DND-41 (cell line): ENCODE data around the gene RAB26.
"Not testable (repeated sequence)": the region's sequence is repeated elsewhere in the genome, so short reads cannot be mapped to it uniquely, and the experiment has no call there.

Experiments used
- ATAC-seq: fragments of 200-7000 bp; cut with Tn5 transposase; 3 replicates; pipeline ENCODE4 v1.9.1; 2021; ENCODE audit warnings: low read depth; ENCODE audit not compliant: insufficient read depth
- DNase-seq: peaks from one replicate; pipeline ENCODE4 v3.0.0-alpha.2; 2020
- H2AFZ ChIP-seq: 2 replicates; pipeline ENCODE4 v1.6.0; 2012; ENCODE audit warnings: low read depth, low read length
- H3K27ac ChIP-seq: 2 replicates; pipeline ENCODE4 v1.5.1; 2012; ENCODE audit warnings: low read length, inconsistent platforms
- H3K27me3 ChIP-seq: fragments of 200-600 bp; sonication (generic); 2 replicates; pipeline ENCODE4 v1.6.0; 2012; ENCODE audit warnings: low read length, mild to moderate bottlenecking, inconsistent platforms; ENCODE audit not compliant: insufficient read depth, poor library complexity
- H3K36me3 ChIP-seq: 2 replicates; pipeline ENCODE4 v1.5.1; 2012; ENCODE audit warnings: low read length, inconsistent platforms; ENCODE audit not compliant: insufficient read depth
- H3K4me1 ChIP-seq: 2 replicates; pipeline ENCODE4 v1.5.1; 2012; ENCODE audit warnings: mild to moderate bottlenecking, low read length; ENCODE audit not compliant: insufficient read depth
- H3K4me2 ChIP-seq: 2 replicates; pipeline ENCODE4 v1.6.0; 2012; ENCODE audit warnings: mild to moderate bottlenecking, moderate library complexity, low read length, inconsistent platforms; ENCODE audit not compliant: insufficient read depth
- H3K4me3 ChIP-seq, 2 experiments: fragments of 200-600 bp in 1 of 2; shearing (Covaris generic) in 1 of 2; 2 replicates each; pipeline ENCODE4 v1.5.1; 2012 to 2016; ENCODE audit warnings: inconsistent platforms in 2 of 2, low read length in 2 of 2, mild to moderate bottlenecking in 2 of 2, low read depth in 1 of 2, moderate library complexity in 1 of 2
- H3K79me2 ChIP-seq: 2 replicates; pipeline ENCODE4 v1.6.0; 2012; ENCODE audit warnings: low read length, inconsistent platforms; ENCODE audit not compliant: insufficient read depth
- H3K9ac ChIP-seq: 2 replicates; pipeline ENCODE4 v1.6.0; 2012; ENCODE audit warnings: low read depth, mild to moderate bottlenecking, inconsistent platforms, low read length, moderate library complexity
- H3K9me3 ChIP-seq: 2 replicates; pipeline ENCODE4 v1.5.1; 2012; ENCODE audit warnings: low read length, moderate library complexity, mild to moderate bottlenecking, inconsistent platforms; ENCODE audit not compliant: insufficient read depth, severe bottlenecking
- H4K20me1 ChIP-seq: 2 replicates; pipeline ENCODE4 v1.6.0; 2012; ENCODE audit warnings: low read length; ENCODE audit not compliant: insufficient read depth
- EZH2 ChIP-seq: IDR thresholded peaks from 3 replicates; pipeline ENCODE4 v1.6.1; 2012; ENCODE audit warnings: borderline replicate concordance, low read depth, mild to moderate bottlenecking, moderate library complexity, low read length, inconsistent platforms; ENCODE audit not compliant: severe bottlenecking
- TF ChIP-seq, protein P1 (sequence below): IDR thresholded peaks from 2 replicates; pipeline ENCODE4 v1.5.1; 2012; ENCODE audit warnings: borderline replicate concordance, low read length, moderate library complexity, mild to moderate bottlenecking; ENCODE audit not compliant: poor library complexity, severe bottlenecking; ENCODE audit errors: extremely low read depth

The RAB26 gene

DNA sequence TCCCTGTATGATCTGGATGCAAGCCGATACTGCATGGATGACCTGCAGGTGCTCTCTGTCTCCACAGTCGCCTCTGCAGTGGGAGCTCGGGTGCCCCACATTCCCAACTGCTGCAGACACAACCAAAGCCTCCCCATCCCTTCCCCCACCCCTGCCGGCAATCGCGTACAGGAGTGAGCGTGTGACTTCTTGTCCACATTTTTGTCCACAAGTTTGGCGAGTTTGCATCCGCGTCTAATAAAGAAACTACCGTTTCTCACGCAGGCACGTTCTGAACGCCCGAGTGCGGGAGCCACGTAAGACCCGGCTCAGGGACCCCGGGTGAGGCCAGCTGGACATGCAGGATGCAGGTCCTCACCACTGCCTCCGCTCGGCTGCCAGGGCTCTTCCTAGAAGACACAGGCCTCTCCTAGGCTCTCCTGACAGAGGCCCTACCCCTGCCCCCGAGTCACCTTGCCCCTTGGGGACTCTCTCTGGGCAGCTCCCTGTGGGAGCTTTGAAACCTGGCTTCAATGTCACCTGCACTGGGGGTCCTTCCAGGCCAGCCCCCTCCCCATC, 18.5 kb upstream of the RAB26 start:
- peaks cover 27% of the 10 kb centered on the region for H3K4me1 ChIP-seq
- H3K9ac ChIP-seq, H3K9me3 ChIP-seq, H3K36me3 ChIP-seq, H3K27ac ChIP-seq, DNase-seq, H3K4me2 ChIP-seq, H3K27me3 ChIP-seq, ATAC-seq, H2AFZ ChIP-seq, H3K4me3 ChIP-seq: not testable (repeated sequence)
- peaks cover 50% of the 10 kb centered on the region for H3K79me2 ChIP-seq
- peaks cover 29% of the 10 kb centered on the region for H4K20me1 ChIP-seq

DNA sequence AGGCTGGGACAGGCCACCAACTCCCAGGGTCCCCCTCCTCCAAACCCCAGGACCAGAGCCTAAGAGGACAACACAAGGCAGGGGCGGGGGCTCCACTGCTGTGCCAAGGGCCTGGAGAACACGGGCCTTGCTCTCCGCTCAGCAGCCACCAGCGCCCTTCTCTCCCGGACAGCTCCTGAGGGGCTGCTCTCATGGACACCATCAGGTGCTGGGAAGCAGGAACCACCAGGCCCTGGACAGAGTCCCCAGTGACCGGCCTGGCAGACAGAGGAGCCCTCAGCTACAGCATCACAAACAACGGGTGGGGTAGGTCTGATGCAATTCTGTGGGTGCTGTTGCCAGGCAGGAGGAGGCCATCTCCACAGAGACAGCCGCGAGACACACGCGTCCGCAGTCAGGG, 14.6 kb upstream of the RAB26 start:
- Histone ChIP-seq H3K79me2 (peaks cover 27% of the 10 kb centered on the region), H3K4me1 (peaks cover 26% of the 10 kb centered on the region)
- not testable (repeated sequence) for H3K9me3 ChIP-seq, H2AFZ ChIP-seq, H3K4me2 ChIP-seq, H4K20me1 ChIP-seq, ATAC-seq, H3K4me3 ChIP-seq, DNase-seq, H3K9ac ChIP-seq, H3K27ac ChIP-seq, H3K36me3 ChIP-seq, H3K27me3 ChIP-seq

DNA sequence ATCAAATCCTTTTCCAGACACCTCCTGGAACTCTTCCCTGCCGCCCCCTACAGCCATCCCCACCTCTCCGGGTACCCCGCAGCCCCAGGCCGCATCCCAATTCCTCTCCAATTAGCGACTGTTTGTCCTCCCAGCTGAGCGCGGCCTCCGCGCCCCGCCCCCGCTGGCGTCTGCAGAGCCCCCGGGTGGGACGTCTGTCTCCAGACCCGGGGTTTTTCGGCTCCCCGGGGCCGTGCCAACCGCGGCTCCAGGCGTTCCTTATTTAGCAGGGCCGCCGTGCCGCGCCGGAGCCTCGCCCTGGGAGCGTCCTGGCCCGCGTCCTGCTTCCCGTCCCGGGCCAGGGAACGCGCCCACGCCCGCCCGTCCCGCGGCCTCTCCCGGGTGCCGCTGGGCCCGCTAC, 13.4 kb upstream of the RAB26 start:
- H3K4me3 ChIP-seq, result peak overlapping the region; percentile 17 to 54; a peak in 3 of 4 replicates
- H3K4me1 ChIP-seq, result peaks cover 17% of the 10 kb centered on the region
- not testable (repeated sequence) for H4K20me1 ChIP-seq, H3K27ac ChIP-seq, ATAC-seq, H2AFZ ChIP-seq, H3K27me3 ChIP-seq, H3K36me3 ChIP-seq, H3K9me3 ChIP-seq
- DNase-seq, result peak; percentile 45
- peak overlapping the region; percentile 55 for H3K4me2 ChIP-seq
- peaks cover 23% of the 10 kb centered on the region for H3K79me2 ChIP-seq
- peak overlapping the region; percentile 50; the same call in 1 of the 2 replicates for H3K9ac ChIP-seq

DNA sequence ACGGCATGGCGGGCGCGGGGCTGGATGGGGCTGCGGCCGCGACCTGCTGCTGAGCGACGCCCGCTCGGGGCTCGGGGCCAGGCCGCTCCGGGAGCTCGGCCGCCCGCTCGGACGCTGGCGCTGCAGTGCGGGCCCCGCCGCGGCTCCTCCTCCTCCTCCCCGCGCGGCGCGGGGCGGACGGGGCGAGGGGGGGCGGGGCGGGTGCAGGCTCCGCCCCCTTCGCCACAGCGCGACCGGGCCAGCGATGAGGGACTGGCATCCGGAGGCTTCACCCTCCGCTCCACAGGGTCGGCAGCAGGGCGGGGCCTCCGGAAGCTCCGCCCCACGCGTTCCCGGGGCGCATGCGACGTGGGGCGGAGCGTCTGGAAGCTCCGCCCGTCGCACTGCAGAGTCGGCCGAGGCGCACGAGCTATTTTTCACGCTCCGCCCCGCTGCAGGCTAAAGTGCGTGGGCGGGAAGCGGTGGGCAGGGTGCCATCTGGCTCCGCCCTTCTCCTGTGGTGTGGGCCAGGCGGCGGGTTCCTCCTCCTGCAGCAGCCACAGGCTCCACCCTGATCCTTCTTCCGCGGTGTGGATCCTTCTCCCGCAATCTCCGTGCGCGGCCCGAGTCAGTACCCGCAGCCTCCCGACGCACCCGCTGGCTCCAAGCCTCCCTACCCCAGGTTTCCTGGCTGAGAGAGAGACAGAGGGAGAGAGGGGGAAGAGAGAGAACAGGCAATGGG, 12.5 kb upstream of the RAB26 start, which contains the start of gene PKD1:
PKD1 (minus strand) TSS at position 129 of the 721 bp plus-strand sequence. CDS start 209 bp downstream, outside the sequence.
- Histone ChIP-seq H3K4me1 (peaks cover 19% of the 10 kb centered on the region), H3K4me3 (peak within 1 kb of the TSS; percentile 17 to 59; a peak in 3 of 4 replicates), H3K9ac (peak within 1 kb of the TSS; percentile 54), H3K4me2 (peak within 1 kb of the TSS; percentile 59), H3K79me2 (peaks cover 15% of the 10 kb centered on the region), H2AFZ (peak within 1 kb of the TSS; percentile 86), H3K27ac (peak within 1 kb of the TSS; percentile 70)
- not testable (repeated sequence) for H3K27me3 ChIP-seq, H3K36me3 ChIP-seq, H3K9me3 ChIP-seq, H4K20me1 ChIP-seq
- DNase-seq (peak; percentile 98), ATAC-seq (peak; percentile 92)

DNA sequence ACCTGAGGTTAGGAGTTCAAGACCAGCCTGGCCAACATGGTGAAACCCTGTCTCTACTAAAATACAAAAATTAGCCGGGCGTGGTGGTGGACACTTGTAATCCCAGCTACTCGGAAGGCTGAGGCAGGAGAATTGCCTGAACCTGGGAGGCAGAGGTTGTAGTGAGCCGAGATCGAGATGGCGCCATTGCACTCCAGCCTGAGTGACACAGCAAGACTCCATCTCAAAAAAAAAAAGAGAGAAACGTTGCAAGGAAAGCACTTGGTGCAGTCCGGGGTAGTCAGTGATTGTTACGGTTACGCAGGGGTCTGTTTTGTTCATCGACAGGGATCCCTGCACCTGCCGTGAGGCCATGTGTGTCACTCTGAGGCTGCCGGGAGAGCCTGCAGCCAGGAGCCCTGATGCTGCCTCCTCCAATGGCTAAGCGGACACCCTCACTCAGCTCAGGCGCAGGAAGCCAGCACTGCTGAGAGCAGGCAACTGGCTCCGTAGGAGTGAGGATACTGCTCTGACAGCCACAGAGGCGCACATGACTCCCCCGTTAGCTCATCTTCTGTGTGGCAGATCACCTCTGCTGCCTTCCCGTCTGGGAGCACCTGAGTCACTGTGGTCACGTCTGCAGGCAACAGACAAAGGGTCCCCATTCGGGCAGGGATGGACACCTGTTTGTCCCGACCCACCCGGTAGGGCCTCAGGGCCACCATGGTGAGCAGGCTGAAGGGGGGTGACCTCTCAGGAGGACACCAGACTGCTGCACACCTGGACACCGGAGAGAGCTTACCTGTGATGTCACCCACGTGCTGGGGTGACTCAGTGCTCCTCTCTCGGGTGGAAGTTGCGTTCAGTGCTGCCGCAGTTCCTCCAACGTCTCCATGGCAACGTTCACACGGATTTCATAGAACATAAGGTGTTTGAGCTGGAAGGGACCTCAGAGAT, 5.2 kb upstream of the RAB26 start:
- TF ChIP-seq EZH2, result no peak
- TF ChIP-seq, protein P1, sequence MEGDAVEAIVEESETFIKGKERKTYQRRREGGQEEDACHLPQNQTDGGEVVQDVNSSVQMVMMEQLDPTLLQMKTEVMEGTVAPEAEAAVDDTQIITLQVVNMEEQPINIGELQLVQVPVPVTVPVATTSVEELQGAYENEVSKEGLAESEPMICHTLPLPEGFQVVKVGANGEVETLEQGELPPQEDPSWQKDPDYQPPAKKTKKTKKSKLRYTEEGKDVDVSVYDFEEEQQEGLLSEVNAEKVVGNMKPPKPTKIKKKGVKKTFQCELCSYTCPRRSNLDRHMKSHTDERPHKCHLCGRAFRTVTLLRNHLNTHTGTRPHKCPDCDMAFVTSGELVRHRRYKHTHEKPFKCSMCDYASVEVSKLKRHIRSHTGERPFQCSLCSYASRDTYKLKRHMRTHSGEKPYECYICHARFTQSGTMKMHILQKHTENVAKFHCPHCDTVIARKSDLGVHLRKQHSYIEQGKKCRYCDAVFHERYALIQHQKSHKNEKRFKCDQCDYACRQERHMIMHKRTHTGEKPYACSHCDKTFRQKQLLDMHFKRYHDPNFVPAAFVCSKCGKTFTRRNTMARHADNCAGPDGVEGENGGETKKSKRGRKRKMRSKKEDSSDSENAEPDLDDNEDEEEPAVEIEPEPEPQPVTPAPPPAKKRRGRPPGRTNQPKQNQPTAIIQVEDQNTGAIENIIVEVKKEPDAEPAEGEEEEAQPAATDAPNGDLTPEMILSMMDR, result no peak
- Histone ChIP-seq H3K9me3 (no peaks in the 10 kb centered on the region), H3K4me3 (no peak overlapping the region), H3K4me1 (peaks cover 9% of the 10 kb centered on the region), H3K36me3 (no peaks in the 10 kb centered on the region), H2AFZ (no peak overlapping the region), H3K27ac (no peak overlapping the region), H3K4me2 (no peak overlapping the region), H4K20me1 (peaks cover 13% of the 10 kb centered on the region), H3K79me2 (no peaks in the 10 kb centered on the region), H3K9ac (no peak overlapping the region), H3K27me3 (no peaks in the 10 kb centered on the region)
- DNase-seq (no peak), ATAC-seq (no peak)
